HG03095 (cell line): ENCODE measurements around the gene ACTL10.

Source experiments
- ATAC-seq: cut with Tn5 transposase; IDR thresholded peaks from one replicate; pipeline ENCODE4 v1.9.1; 2021; ENCODE audit warnings: moderate library complexity; ENCODE audit not compliant: unreplicated experiment

Gene ACTL10

GRCh38 chr20:33648396-33649004, 18.2 kb upstream of the ACTL10 start:
- no peak for ATAC-seq

GRCh38 chr20:33649201-33649681, 17.5 kb upstream of the ACTL10 start:
- ATAC-seq: no peak

- ATAC-seq: no peak
These were observed 16.5 kb upstream of the ACTL10 start for GRCh38 chr20:33650111-33650752.

- no peak for ATAC-seq
These were observed 15.8 kb upstream of the ACTL10 start for GRCh38 chr20:33650753-33651561.

GRCh38 chr20:33651562-33652048, 15.1 kb upstream of the ACTL10 start:
- ATAC-seq: no peak

- ATAC-seq: no peak
These were observed 13.4 kb upstream of the ACTL10 start for GRCh38 chr20:33653218-33653899.

GRCh38 chr20:33653900-33654596, 12.7 kb upstream of the ACTL10 start:
- ATAC-seq: no peak

- ATAC-seq: no peak
These were observed 12.0 kb upstream of the ACTL10 start for GRCh38 chr20:33654680-33655161.

- no peak for ATAC-seq
These were observed 11.6 kb upstream of the ACTL10 start for GRCh38 chr20:33655164-33655563.

GRCh38 chr20:33656010-33656782, 10.5 kb upstream of the ACTL10 start:
- no peak for ATAC-seq

GRCh38 chr20:33656783-33657703, 9.7 kb upstream of the ACTL10 start:
- ATAC-seq: no peak

GRCh38 chr20:33657704-33658095, 9.0 kb upstream of the ACTL10 start:
- ATAC-seq: no peak

- no peak for ATAC-seq
These were observed 8.2 kb upstream of the ACTL10 start for GRCh38 chr20:33658510-33658909.

- ATAC-seq: no peak
These were observed 7.8 kb upstream of the ACTL10 start for GRCh38 chr20:33658929-33659328.

GRCh38 chr20:33659341-33660034, 7.3 kb upstream of the ACTL10 start:
- no peak for ATAC-seq

GRCh38 chr20:33660035-33660684, 6.6 kb upstream of the ACTL10 start:
- ATAC-seq: no peak

- ATAC-seq: no peak
These were observed 6.1 kb upstream of the ACTL10 start for GRCh38 chr20:33660685-33661058.

- ATAC-seq: no peak
These were observed 4.6 kb upstream of the ACTL10 start, which contains the start of gene C20orf144 for GRCh38 chr20:33662172-33662571. Gene C20orf144 (plus strand): TSS chr20:33662327. CDS start chr20:33662346, 19 bp downstream.
